H1 (cell line): Measurements from ENCODE around the gene MAPK8. TPM values are rescaled to one million over a fixed set of nuclear protein-coding genes. Genes with fewer than 3 reads are reported as not detected.

Experiments used
- CTCF ChIA-PET: fragments of 300-600 bp; sonication (Branson Sonifier 250); formaldehyde crosslinking; loops from one replicate; lab custom pipeline; 2021; ENCODE audit not compliant: partially characterized antibody; lab: Charles Lee
- POLR2A ChIA-PET: fragments of 300-600 bp; sonication (Branson Sonifier 250); formaldehyde crosslinking; loops from one replicate; lab custom pipeline; 2021; ENCODE audit warnings: inconsistent platforms; ENCODE audit not compliant: partially characterized antibody; lab: Charles Lee
- DNase-seq, 2 experiments: peaks; one replicate each; pipeline versions ENCODE4 v3.0.0 to v3.0.0-alpha.2; 2010 to 2022; ENCODE audit warnings: low spot score in 2 of 2, low read depth in 1 of 2, mixed read lengths in 1 of 2
- FAIRE-seq: peaks from 2 replicates; lab custom pipeline; 2011; peaks lifted over from hg19 to GRCh38; lab: Jason Lieb, UNC
- H2AFZ ChIP-seq: 2 replicates; pipeline ENCODE4 v1.8.1; 2012; ENCODE audit warnings: low read length, inconsistent platforms
- H2AK5ac ChIP-seq: 2 replicates; pipeline ENCODE4 v1.6.1; 2013; ENCODE audit warnings: low read depth, low read length
- H2BK120ac ChIP-seq: replicated peaks from 2 replicates; pipeline ENCODE3; 2013; ENCODE audit warnings: low read depth, low read length, inconsistent platforms
- H2BK12ac ChIP-seq: 2 replicates; pipeline ENCODE4 v1.6.1; 2013; ENCODE audit warnings: low read depth, low read length
- H2BK15ac ChIP-seq: 2 replicates; pipeline ENCODE4 v1.6.1; 2013; ENCODE audit warnings: low read length
- H2BK20ac ChIP-seq: 2 replicates; pipeline ENCODE4 v1.6.1; 2013; ENCODE audit warnings: low read length
- H2BK5ac ChIP-seq: 2 replicates; pipeline ENCODE4 v1.6.1; 2013; ENCODE audit warnings: low read depth, low read length
- H3K14ac ChIP-seq: 2 replicates; pipeline ENCODE4 v1.6.1; 2013; ENCODE audit warnings: inconsistent platforms; ENCODE audit not compliant: insufficient read length
- H3K18ac ChIP-seq: 2 replicates; pipeline ENCODE4 v1.6.1; 2013; ENCODE audit warnings: low read length; ENCODE audit errors: extremely low read depth
- H3K23ac ChIP-seq: 2 replicates; pipeline ENCODE4 v1.6.1; 2013; ENCODE audit warnings: inconsistent platforms; ENCODE audit not compliant: insufficient read length
- H3K23me2 ChIP-seq: 2 replicates; pipeline ENCODE4 v1.6.1; 2013; ENCODE audit warnings: low read depth, low read length
- H3K27ac ChIP-seq: 2 replicates; pipeline ENCODE4 v1.6.1; 2011; ENCODE audit warnings: low read depth, low read length, inconsistent platforms
- H3K27me3 ChIP-seq, 4 experiments: replicated peaks in 1 of 4; 1 replicate in 1 of 4; 2 replicates in 3 of 4; pipeline versions ENCODE4 v1.6.1 to v1.8.1; 2011 to 2013; ENCODE audit warnings: low read length in 3 of 4, mild to moderate bottlenecking in 3 of 4, inconsistent platforms in 2 of 4, mixed read lengths in 2 of 4, moderate library complexity in 1 of 4; ENCODE audit not compliant: control insufficient read depth in 3 of 4, insufficient read depth in 3 of 4; ENCODE audit errors: extremely low read depth in 1 of 4
- H3K36me3 ChIP-seq, 4 experiments: 2 replicates each; pipeline versions ENCODE4 v1.6.1 to v1.8.1; 2011 to 2013; ENCODE audit warnings: mild to moderate bottlenecking in 4 of 4, low read length in 3 of 4, moderate library complexity in 2 of 4, control low read depth in 1 of 4, inconsistent platforms in 1 of 4; ENCODE audit not compliant: insufficient read depth in 4 of 4, control insufficient read depth in 2 of 4
- H3K4ac ChIP-seq: replicated peaks from 2 replicates; pipeline ENCODE3; 2013; ENCODE audit warnings: low read length, low read depth, mixed read lengths, inconsistent platforms; ENCODE audit not compliant: insufficient read length
- H3K4me1 ChIP-seq, 4 experiments: replicated peaks in 1 of 4; 1 replicate in 1 of 4; 2 replicates in 3 of 4; pipeline versions ENCODE4 v1.6.1 to v1.8.1; 2011 to 2013; ENCODE audit warnings: low read length in 3 of 4, inconsistent platforms in 2 of 4, mixed read lengths in 1 of 4; ENCODE audit not compliant: insufficient read depth in 4 of 4, control insufficient read depth in 3 of 4
- H3K4me2 ChIP-seq, 2 experiments: 2 replicates each; pipeline versions ENCODE4 v1.6.1 to v1.8.1; 2011 to 2013; ENCODE audit warnings: low read depth in 2 of 2, low read length in 2 of 2, control low read depth in 1 of 2, inconsistent platforms in 1 of 2, mild to moderate bottlenecking in 1 of 2; ENCODE audit not compliant: insufficient read depth in 1 of 2
- H3K4me3 ChIP-seq, 4 experiments: fragments of 200-600, 300-600 bp in 1 of 4; sonication (generic), shearing (Covaris generic), sonication (Bioruptor Twin) in 1 of 4; 2 replicates each; pipeline versions ENCODE4 v1.5.1 to v1.8.1; 2011 to 2016; ENCODE audit warnings: low read length in 4 of 4, low read depth in 3 of 4, control low read depth in 2 of 4, inconsistent platforms in 2 of 4, mild to moderate bottlenecking in 2 of 4, mixed read lengths in 1 of 4, moderate library complexity in 1 of 4; ENCODE audit not compliant: insufficient read depth in 2 of 4; ENCODE audit errors: extremely low read depth in 1 of 4
- H3K56ac ChIP-seq: replicated peaks from 2 replicates; pipeline ENCODE3; 2013; ENCODE audit warnings: low read depth, mild to moderate bottlenecking, mixed read lengths, low read length, inconsistent platforms; ENCODE audit not compliant: insufficient read length
- H3K79me1 ChIP-seq: 2 replicates; pipeline ENCODE4 v1.6.1; 2013; ENCODE audit warnings: low read depth, low read length, control low read depth
- H3K79me2 ChIP-seq, 2 experiments: 2 replicates each; pipeline versions ENCODE4 v1.6.1 to v1.8.1; 2012 to 2013; ENCODE audit warnings: low read length in 2 of 2, mild to moderate bottlenecking in 2 of 2, inconsistent platforms in 1 of 2; ENCODE audit not compliant: insufficient read depth in 2 of 2, control insufficient read depth in 1 of 2
- H3K9ac ChIP-seq, 4 experiments: replicated peaks in 1 of 4; 1 replicate in 1 of 4; 2 replicates in 3 of 4; pipeline versions ENCODE4 v1.6.1 to v1.8.1; 2011 to 2013; ENCODE audit warnings: low read depth in 3 of 4, low read length in 3 of 4, control low read depth in 2 of 4, mild to moderate bottlenecking in 2 of 4, moderate library complexity in 2 of 4, inconsistent platforms in 1 of 4; ENCODE audit errors: extremely low read depth in 1 of 4
- H3K9me3 ChIP-seq, 2 experiments: 2 replicates each; pipeline versions ENCODE4 v1.6.1 to v1.8.1; 2012 to 2013; ENCODE audit warnings: mild to moderate bottlenecking in 2 of 2, moderate library complexity in 2 of 2, control low read depth in 1 of 2, inconsistent platforms in 1 of 2, low read depth in 1 of 2, low read length in 1 of 2, mixed read lengths in 1 of 2; ENCODE audit not compliant: insufficient read depth in 2 of 2
- H4K20me1 ChIP-seq, 2 experiments: replicated peaks in 1 of 2; 2 replicates each; pipeline versions ENCODE3 to v1.8.1; 2011 to 2013; ENCODE audit warnings: inconsistent platforms in 2 of 2, low read length in 2 of 2, mild to moderate bottlenecking in 1 of 2; ENCODE audit not compliant: insufficient read depth in 2 of 2, control insufficient read depth in 1 of 2
- H4K5ac ChIP-seq: 2 replicates; pipeline ENCODE4 v1.6.1; 2013; ENCODE audit warnings: low read length, low read depth, mixed read lengths, inconsistent platforms; ENCODE audit not compliant: insufficient read length
- H4K8ac ChIP-seq: 2 replicates; pipeline ENCODE4 v1.8.0; 2013; ENCODE audit warnings: mild to moderate bottlenecking, moderate library complexity, low read length, inconsistent platforms; ENCODE audit not compliant: insufficient read depth; ENCODE audit errors: extremely low read depth
- H4K91ac ChIP-seq: replicated peaks from 2 replicates; pipeline ENCODE3; 2013; ENCODE audit warnings: low read length, mixed read lengths, inconsistent platforms; ENCODE audit not compliant: insufficient read length
- JUN ChIP-seq: IDR thresholded peaks from 2 replicates; pipeline ENCODE4 v1.6.1; 2011; ENCODE audit warnings: low read depth, mild to moderate bottlenecking, improper control_type of control experiment, low read length
- JUND ChIP-seq: IDR thresholded peaks from 2 replicates; pipeline ENCODE4 v1.6.1; 2011; ENCODE audit warnings: mild to moderate bottlenecking, improper control_type of control experiment, low read length
- SAP30 ChIP-seq: fragments of 300-600 bp; sonication (generic); IDR thresholded peaks from 2 replicates; pipeline ENCODE4 v1.7.1; 2012; ENCODE audit warnings: low read length, moderate library complexity, mild to moderate bottlenecking, inconsistent platforms; ENCODE audit not compliant: insufficient read depth, insufficient replicate concordance
- SP2 ChIP-seq: IDR thresholded peaks from 2 replicates; pipeline ENCODE4 v1.6.1; 2012; ENCODE audit warnings: mild to moderate bottlenecking, low read length, inconsistent platforms
- WGBS, 2 experiments: shearing (Covaris generic) in 1 of 2; methylation state at CpG; one replicate each; pipeline versions ENCODE4 v1.1.6 to v1.1.7; 2013 to 2015; ENCODE audit warnings: low lambda C conversion rate in 2 of 2, mixed read lengths in 2 of 2, inconsistent platforms in 1 of 2, low coverage in 1 of 2, missing lambda C conversion rate in 1 of 2; ENCODE audit not compliant: insufficient replicate concordance in 2 of 2, insufficient coverage in 1 of 2, insufficient read length in 1 of 2; ENCODE audit errors: extremely low coverage in 1 of 2, missing lambda C conversion rate in 1 of 2; 5-methylcytosine and 5-hydroxymethylcytosine counted together
- polyA plus RNA-seq, 7 experiments: library from polyadenylated mRNA; depleted of rRNA in 3 of 7; stranded (reverse) in 5 of 7; unstranded in 2 of 7; fragments of >200 nt in 5 of 7; fragments of 200-250 nt in 2 of 7; gene quantifications; 1 replicate in 5 of 7; 2 replicates in 1 of 7; 4 replicates in 1 of 7; pipeline versions ENCODE4 v1.2.1 to v1.2.3, GENCODE V29; 2011 to 2013; ENCODE audit warnings: missing spikeins in 2 of 7, mixed read lengths in 2 of 7
- total RNA-seq: library from RNA; stranded (reverse); fragmentation: NEBNext Ultra II Directional; extraction: Animal tissue kit (Norgen Biotek cat#: 25700); gene quantifications from 2 replicates; pipeline ENCODE4 v1.2.1, GENCODE V29; 2021
- TF ChIP-seq, protein P1 (sequence below): IDR thresholded peaks from 2 replicates; pipeline ENCODE4 v1.6.1; 2012; ENCODE audit warnings: inconsistent platforms
- TF ChIP-seq, protein P2 (sequence below), 3 experiments: IDR thresholded peaks; 1 replicate in 2 of 3; 2 replicates in 1 of 3; pipeline versions ENCODE4 v1.5.1 to v1.6.1; 2011; ENCODE audit warnings: low read length in 3 of 3, mild to moderate bottlenecking in 3 of 3, inconsistent platforms in 2 of 3, low read depth in 1 of 3, moderate library complexity in 1 of 3; ENCODE audit not compliant: insufficient read depth in 1 of 3; ENCODE audit errors: control extremely low read depth in 1 of 3
- TF ChIP-seq, protein P3 (sequence below): IDR thresholded peaks from 2 replicates; pipeline ENCODE4 v1.6.1; 2011; ENCODE audit warnings: low read length, improper control_type of control experiment
- TF ChIP-seq, protein P4 (sequence below): IDR thresholded peaks from 2 replicates; pipeline ENCODE4 v1.6.1; 2011; ENCODE audit warnings: low read depth, mild to moderate bottlenecking, low read length; ENCODE audit not compliant: insufficient read depth

MAPK8 gene
- total and polyA plus RNA-seq, 2 of the 8 experiments (the other 6 are each of a cell fraction or from before 2014, with no cell fraction given): 23.3 to 71.3 TPM

DNA sequence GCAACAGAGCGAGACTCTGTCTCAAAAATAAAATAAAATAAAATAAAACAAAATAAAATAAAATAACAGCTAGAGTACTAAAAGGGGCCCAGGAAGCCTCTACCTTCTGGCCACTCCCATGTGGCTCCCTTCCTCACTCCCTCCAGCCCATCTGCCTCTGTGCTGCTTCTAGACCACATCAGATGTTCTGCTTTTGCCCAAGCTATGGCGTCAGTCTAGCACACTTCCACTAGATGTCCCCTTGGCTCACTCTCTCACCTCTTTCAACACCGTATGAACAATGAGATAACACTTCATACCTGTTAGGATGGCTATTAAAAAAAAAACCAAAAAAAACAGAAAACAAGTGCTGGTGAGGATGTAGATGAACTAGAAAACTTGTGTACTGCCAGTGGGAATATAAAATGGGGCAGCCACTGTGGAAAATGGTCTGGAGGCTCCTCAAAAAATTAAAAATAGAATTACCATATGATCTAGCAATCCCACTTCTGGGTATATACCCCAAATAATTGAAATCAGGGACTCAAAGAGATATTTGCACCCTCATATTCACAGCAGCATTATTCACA lies 166.1 kb downstream of the MAPK8 start:
- Histone ChIP-seq H3K4ac (no peak overlapping the region), H3K4me1 (peaks cover 3 to 14% (median 8%) of the 10 kb centered on the region in 4 experiments), H3K18ac (no peak overlapping the region), H3K4me3 (no peak overlapping the region), H3K14ac (no peak overlapping the region), H3K23ac (no peak overlapping the region), H3K4me2 (no peak overlapping the region), H2BK5ac (no peak overlapping the region), H3K9ac (no peak overlapping the region), H2BK20ac (no peak overlapping the region), H2AK5ac (no peak overlapping the region), H3K79me2 (no peaks in the 10 kb centered on the region), H3K27me3 (no peaks in the 10 kb centered on the region; a peak in 2 of 7 replicates), H2AFZ (no peak overlapping the region), H3K27ac (no peak overlapping the region), H3K36me3 (no peaks in the 10 kb centered on the region), H2BK15ac (no peak overlapping the region), H2BK120ac (no peak overlapping the region), H3K23me2 (no peaks in the 10 kb centered on the region), H4K5ac (no peak overlapping the region), H3K79me1 (no peaks in the 10 kb centered on the region), H4K20me1 (no peaks in the 10 kb centered on the region), H3K56ac (no peak overlapping the region), H4K8ac (no peak overlapping the region), H2BK12ac (no peak overlapping the region), H3K9me3 (no peaks in the 10 kb centered on the region), H4K91ac (no peak overlapping the region)
- ChIA-PET POLR2A (interaction anchor here (0.9 kb wide), 1 partner anchor 9 kb away, joined by 3 read pairs; no protein-coding TSS in a partner anchor), CTCF (no interaction called here)
- DNase-seq (no peak), FAIRE-seq (no peak)
- WGBS, 2 experiments: 63% methylated on average over 3 of the region's 3 CpGs; no CpG with 5 or more reads in 1 of the 2 experiments
- TF ChIP-seq SAP30 (no peak), SP2 (no peak), JUN (no peak), JUND (no peak)
- TF ChIP-seq, protein P1, sequence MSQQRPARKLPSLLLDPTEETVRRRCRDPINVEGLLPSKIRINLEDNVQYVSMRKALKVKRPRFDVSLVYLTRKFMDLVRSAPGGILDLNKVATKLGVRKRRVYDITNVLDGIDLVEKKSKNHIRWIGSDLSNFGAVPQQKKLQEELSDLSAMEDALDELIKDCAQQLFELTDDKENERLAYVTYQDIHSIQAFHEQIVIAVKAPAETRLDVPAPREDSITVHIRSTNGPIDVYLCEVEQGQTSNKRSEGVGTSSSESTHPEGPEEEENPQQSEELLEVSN: no peak
- TF ChIP-seq, protein P2, sequence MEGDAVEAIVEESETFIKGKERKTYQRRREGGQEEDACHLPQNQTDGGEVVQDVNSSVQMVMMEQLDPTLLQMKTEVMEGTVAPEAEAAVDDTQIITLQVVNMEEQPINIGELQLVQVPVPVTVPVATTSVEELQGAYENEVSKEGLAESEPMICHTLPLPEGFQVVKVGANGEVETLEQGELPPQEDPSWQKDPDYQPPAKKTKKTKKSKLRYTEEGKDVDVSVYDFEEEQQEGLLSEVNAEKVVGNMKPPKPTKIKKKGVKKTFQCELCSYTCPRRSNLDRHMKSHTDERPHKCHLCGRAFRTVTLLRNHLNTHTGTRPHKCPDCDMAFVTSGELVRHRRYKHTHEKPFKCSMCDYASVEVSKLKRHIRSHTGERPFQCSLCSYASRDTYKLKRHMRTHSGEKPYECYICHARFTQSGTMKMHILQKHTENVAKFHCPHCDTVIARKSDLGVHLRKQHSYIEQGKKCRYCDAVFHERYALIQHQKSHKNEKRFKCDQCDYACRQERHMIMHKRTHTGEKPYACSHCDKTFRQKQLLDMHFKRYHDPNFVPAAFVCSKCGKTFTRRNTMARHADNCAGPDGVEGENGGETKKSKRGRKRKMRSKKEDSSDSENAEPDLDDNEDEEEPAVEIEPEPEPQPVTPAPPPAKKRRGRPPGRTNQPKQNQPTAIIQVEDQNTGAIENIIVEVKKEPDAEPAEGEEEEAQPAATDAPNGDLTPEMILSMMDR (IDR thresholded peaks at IDR 0.05; ENCODE audit: control extremely low read depth in 1 of 3, insufficient read depth in 1 of 3, low read depth in 1 of 3, low read length in 3 of 3): no peak
- TF ChIP-seq, protein P3, sequence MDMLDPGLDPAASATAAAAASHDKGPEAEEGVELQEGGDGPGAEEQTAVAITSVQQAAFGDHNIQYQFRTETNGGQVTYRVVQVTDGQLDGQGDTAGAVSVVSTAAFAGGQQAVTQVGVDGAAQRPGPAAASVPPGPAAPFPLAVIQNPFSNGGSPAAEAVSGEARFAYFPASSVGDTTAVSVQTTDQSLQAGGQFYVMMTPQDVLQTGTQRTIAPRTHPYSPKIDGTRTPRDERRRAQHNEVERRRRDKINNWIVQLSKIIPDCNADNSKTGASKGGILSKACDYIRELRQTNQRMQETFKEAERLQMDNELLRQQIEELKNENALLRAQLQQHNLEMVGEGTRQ: no peak
- TF ChIP-seq, protein P4, sequence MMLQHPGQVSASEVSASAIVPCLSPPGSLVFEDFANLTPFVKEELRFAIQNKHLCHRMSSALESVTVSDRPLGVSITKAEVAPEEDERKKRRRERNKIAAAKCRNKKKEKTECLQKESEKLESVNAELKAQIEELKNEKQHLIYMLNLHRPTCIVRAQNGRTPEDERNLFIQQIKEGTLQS: no peak
